PFSK-1 (cell line): ENCODE data around the gene TOMM6.

ENCODE experiments used
- FOXP2 ChIP-seq: optimal IDR thresholded peaks from 2 replicates; pipeline ENCODE3; 2011; ENCODE audit warnings: borderline replicate concordance, control low read depth, inconsistent platforms; ENCODE audit not compliant: insufficient read depth; ENCODE audit errors: extremely low read length, extremely low read depth
- POLR2AphosphoS5 ChIP-seq: IDR thresholded peaks from 2 replicates; pipeline ENCODE4 v1.6.1; 2012; ENCODE audit warnings: low read depth, mild to moderate bottlenecking, control low read depth, low read length, moderate library complexity
- SIN3A ChIP-seq: IDR thresholded peaks from 2 replicates; pipeline ENCODE4 v1.6.1; 2012; ENCODE audit warnings: mild to moderate bottlenecking, low read length, moderate library complexity, borderline replicate concordance; ENCODE audit not compliant: insufficient read depth
- TAF1 ChIP-seq: IDR thresholded peaks from 2 replicates; pipeline ENCODE4 v1.6.1; 2012; ENCODE audit warnings: low read length, control low read depth, borderline replicate concordance; ENCODE audit not compliant: insufficient read depth
- TF ChIP-seq, protein P1 (sequence below), 2 experiments: IDR thresholded peaks; 2 replicates each; pipeline versions ENCODE4 v1.6.1 to v1.8.0; 2011 to 2012; ENCODE audit warnings: low read depth in 2 of 2, low read length in 2 of 2, control low read depth in 1 of 2, inconsistent platforms in 1 of 2, mild to moderate bottlenecking in 1 of 2, moderate library complexity in 1 of 2; ENCODE audit not compliant: insufficient read depth in 1 of 2

TOMM6 gene

DNA sequence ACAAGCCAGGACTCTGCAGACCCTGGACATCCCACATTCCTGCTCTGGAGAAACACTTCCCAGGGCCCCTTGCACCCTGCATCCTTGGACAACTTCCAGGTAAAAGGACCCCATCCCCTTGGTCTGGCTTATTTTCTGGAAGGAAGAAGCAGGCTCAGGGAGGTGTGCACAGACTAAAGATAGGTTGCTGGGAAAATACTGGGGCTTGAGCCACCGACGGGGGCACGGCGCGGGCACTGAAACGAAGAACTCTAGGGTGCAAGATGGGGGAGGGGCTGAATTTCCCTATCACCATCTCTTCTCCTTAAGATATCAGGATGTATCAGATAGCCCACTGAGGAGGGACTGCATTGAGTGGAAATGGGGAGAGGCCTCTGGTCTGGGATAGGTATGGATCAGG is 8.6 kb upstream of the TOMM6 start:
- TF ChIP-seq TAF1 (no peak), POLR2AphosphoS5 (no peak), FOXP2 (no peak), SIN3A (no peak)
- TF ChIP-seq, protein P1, sequence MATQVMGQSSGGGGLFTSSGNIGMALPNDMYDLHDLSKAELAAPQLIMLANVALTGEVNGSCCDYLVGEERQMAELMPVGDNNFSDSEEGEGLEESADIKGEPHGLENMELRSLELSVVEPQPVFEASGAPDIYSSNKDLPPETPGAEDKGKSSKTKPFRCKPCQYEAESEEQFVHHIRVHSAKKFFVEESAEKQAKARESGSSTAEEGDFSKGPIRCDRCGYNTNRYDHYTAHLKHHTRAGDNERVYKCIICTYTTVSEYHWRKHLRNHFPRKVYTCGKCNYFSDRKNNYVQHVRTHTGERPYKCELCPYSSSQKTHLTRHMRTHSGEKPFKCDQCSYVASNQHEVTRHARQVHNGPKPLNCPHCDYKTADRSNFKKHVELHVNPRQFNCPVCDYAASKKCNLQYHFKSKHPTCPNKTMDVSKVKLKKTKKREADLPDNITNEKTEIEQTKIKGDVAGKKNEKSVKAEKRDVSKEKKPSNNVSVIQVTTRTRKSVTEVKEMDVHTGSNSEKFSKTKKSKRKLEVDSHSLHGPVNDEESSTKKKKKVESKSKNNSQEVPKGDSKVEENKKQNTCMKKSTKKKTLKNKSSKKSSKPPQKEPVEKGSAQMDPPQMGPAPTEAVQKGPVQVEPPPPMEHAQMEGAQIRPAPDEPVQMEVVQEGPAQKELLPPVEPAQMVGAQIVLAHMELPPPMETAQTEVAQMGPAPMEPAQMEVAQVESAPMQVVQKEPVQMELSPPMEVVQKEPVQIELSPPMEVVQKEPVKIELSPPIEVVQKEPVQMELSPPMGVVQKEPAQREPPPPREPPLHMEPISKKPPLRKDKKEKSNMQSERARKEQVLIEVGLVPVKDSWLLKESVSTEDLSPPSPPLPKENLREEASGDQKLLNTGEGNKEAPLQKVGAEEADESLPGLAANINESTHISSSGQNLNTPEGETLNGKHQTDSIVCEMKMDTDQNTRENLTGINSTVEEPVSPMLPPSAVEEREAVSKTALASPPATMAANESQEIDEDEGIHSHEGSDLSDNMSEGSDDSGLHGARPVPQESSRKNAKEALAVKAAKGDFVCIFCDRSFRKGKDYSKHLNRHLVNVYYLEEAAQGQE (IDR thresholded peaks at IDR 0.05; ENCODE audit: insufficient read depth in 1 of 2, low read depth in 2 of 2, low read length in 2 of 2) = no peak

DNA sequence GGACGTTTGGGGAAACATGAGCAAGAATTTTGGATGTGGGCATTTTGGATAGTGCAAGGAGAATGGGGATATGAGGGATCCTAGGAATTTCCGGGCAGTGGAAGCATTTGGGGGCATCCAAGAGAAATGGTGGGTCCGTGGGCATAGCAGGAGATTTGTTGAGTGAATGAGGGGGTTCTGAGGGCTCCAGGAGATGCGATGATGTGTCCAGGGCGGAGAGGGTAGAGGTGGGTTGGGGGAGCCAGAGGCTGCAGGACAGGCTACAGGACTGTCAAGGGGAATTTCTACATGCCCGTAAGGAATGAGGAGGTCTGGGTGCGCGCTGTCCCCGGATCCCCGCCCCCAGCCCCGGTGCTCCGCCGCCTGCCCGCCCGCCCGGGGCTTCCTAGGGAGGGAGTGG is 8.2 kb upstream of the TOMM6 start:
- TF ChIP-seq SIN3A (no peak), TAF1 (no peak), FOXP2 (no peak), POLR2AphosphoS5 (no peak)
- TF ChIP-seq, protein P1 (IDR thresholded peaks at IDR 0.05; ENCODE audit: insufficient read depth in 1 of 2, low read depth in 2 of 2, low read length in 2 of 2) = no peak

DNA sequence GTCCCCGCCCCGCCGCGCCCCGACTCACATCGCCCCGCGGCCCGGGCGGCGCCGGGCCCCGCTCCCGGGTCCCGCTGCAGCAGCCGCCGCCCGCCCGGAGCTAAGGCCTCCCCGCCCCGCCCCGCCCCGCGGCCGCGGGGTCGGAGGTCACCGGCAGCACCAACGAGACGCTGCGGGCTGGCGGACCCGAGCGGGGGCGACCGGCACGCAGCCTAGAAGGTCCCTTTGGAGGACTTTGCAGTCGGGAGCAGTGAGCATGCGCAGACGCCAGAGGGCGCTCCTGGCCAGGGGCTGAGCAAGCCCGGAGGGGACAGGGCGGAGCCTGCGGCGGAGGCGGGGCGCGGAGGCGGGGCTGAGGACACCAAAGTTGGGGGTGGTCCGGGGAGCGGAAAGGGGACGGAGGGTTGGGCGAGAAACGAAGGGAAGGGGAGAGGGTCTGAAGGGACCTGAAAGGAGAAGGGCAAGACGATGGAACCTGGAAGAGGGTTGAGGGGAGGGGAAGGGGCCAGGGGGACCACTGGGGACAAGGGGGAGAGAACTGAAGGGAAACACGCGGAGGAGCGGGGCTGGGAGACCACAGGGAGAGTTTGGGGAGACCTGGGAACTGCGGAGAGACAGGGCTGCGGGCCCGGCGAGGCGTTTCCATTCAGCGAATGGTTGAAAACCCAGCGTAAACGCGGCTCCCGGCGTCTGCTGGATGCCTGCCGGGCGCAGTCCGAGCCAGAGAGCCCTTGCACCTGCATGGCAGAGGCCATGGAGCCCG is 7.5 kb upstream of the TOMM6 start, which contains the start of gene FRS3:
Gene FRS3, minus strand, starts transcription at position 113 of the 763 bp plus-strand sequence. CDS start 2,913 bp downstream, outside the sequence.
- no peak for TF ChIP-seq TAF1
- no peak for TF ChIP-seq SIN3A
- TF ChIP-seq FOXP2 = no peak
- peak; percentile 35; the same call in 1 of the 2 replicates for TF ChIP-seq POLR2AphosphoS5

DNA sequence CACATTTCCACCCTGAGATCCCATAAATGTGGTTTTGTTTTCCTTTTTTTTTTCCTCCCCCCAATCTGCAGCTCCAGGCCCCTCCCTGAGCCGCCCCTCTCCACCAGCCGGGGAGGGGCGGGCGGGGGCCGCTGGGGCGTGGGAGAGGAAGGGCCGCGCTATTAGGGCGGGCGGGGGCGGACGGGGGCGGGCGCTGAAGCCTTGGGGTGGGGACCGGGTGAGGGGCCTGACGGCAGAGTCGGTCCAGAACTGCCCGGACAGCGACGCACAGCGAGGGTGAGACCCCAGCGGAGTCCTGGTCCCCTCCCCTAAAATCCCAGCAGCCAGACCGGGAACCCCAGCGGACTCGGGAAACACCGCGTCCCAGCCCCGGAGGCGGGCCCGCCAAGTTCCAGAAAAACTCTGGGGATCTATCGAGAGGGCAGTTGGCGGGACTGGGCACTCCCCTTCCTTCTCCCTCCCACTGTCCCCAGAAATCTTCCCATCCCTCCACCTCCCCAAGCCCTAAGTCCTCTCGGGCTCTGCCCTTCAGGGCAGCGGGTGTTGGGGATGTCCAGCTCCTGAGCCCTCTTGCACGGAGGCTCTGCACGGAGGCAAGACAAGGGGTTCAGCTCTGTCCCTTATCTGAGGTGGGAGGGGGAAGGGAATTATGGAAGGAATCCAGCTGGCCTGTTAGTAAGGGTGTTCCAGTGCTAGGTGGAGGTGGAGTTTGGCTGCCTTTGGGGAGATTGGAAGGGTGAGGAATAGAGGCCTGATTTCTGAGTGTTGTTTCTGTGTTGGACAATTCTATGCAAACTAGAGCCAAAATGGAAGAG is 6.7 kb upstream of the TOMM6 start, which contains the start of gene PRICKLE4:
Gene PRICKLE4, plus strand, starts transcription at position 232 of the 815 bp plus-strand sequence. CDS start 2,692 bp downstream, outside the sequence.
- TF ChIP-seq, protein P1 (IDR thresholded peaks at IDR 0.05; ENCODE audit: insufficient read depth in 1 of 2, low read depth in 2 of 2, low read length in 2 of 2) = no peak
- no peak for TF ChIP-seq TAF1
- no peak for TF ChIP-seq SIN3A
- no peak for TF ChIP-seq FOXP2
- TF ChIP-seq POLR2AphosphoS5 = no peak

DNA sequence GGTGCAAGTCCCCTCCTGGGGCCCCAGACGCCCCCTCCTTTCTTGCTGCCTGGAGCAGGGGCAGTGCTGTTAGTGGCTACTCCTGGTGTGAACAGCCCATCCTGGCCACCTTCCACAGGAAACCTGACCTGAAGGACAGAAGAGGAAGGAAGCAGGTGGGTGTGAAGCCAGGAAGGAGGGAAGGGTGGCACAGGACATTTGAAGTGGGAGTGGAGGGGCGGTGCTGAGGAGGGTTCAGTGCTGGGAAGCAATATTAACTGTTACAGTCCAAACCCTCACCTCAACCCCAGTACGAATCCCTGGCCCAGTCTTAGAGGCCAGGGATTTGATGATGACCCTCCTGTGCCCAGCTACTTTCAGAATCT is 6.1 kb upstream of the TOMM6 start:
- TF ChIP-seq, protein P1 (IDR thresholded peaks at IDR 0.05; ENCODE audit: insufficient read depth in 1 of 2, low read depth in 2 of 2, low read length in 2 of 2) = no peak
- TF ChIP-seq SIN3A = no peak
- TF ChIP-seq TAF1 = no peak
- no peak for TF ChIP-seq POLR2AphosphoS5
- no peak for TF ChIP-seq FOXP2
